Loucy (cell line): ENCODE data around the gene IGF1R.

ENCODE experiments used
- EZH2phosphoT487 ChIP-seq: fragments of 200-600 bp; IDR thresholded peaks from 2 replicates; pipeline ENCODE4 v1.6.1; 2018; ENCODE audit warnings: antibody characterized with exemption, mild to moderate bottlenecking, moderate library complexity, borderline replicate concordance
- TF ChIP-seq, protein P1 (sequence below): fragments of 200-600 bp; sonication (generic); conservative IDR thresholded peaks from 2 replicates; pipeline ENCODE4 v1.5.1; 2014; ENCODE audit warnings: mild to moderate bottlenecking, antibody characterized with exemption, low read length

GRCh38 chr15:98809273-98809672 lies 160.9 kb downstream of the IGF1R start:
- TF ChIP-seq, protein P1, sequence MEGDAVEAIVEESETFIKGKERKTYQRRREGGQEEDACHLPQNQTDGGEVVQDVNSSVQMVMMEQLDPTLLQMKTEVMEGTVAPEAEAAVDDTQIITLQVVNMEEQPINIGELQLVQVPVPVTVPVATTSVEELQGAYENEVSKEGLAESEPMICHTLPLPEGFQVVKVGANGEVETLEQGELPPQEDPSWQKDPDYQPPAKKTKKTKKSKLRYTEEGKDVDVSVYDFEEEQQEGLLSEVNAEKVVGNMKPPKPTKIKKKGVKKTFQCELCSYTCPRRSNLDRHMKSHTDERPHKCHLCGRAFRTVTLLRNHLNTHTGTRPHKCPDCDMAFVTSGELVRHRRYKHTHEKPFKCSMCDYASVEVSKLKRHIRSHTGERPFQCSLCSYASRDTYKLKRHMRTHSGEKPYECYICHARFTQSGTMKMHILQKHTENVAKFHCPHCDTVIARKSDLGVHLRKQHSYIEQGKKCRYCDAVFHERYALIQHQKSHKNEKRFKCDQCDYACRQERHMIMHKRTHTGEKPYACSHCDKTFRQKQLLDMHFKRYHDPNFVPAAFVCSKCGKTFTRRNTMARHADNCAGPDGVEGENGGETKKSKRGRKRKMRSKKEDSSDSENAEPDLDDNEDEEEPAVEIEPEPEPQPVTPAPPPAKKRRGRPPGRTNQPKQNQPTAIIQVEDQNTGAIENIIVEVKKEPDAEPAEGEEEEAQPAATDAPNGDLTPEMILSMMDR, result no peak
- TF ChIP-seq EZH2phosphoT487, result no peak
